Prostate gland (tissue), 2 donors: ENCODE results near the gene PLCB3.

Source experiments
- CTCF ChIP-seq, 4 experiments: fragments of 200-600 bp in 2 of 4; fragments of 450-650 bp in 2 of 4; sonication (generic) in 2 of 4; IDR thresholded peaks; 1 replicate in 3 of 4; 2 replicates in 1 of 4; pipeline ENCODE4 v1.5.1; 2016 to 2019; ENCODE audit warnings: antibody characterized with exemption in 4 of 4, mild to moderate bottlenecking in 2 of 4, moderate library complexity in 2 of 4
- POLR2A ChIP-seq: fragments of 450-650 bp; IDR thresholded peaks from one replicate; pipeline ENCODE4 v1.6.1; 2016; ENCODE audit warnings: antibody characterized with exemption, mild to moderate bottlenecking

- TF ChIP-seq POLR2A (peak; percentile 57), CTCF (IDR thresholded peaks at IDR 0.05) (peak in 1 of 4 experiments; percentile 10)
Measured at GRCh38 chr11:64233913-64234586, 17.3 kb upstream of the PLCB3 start, which contains the start of gene VEGFB.
